HT-29 (cell line): ENCODE measurements around the gene HIRA. TPM values are rescaled to one million over a fixed set of nuclear protein-coding genes. Genes with fewer than 3 reads are reported as not detected.
"Not testable (repeated sequence)": the region's sequence is repeated elsewhere in the genome, so short reads cannot be mapped to it uniquely, and the experiment has no call there.

Source experiments
- DNase-seq: peaks from one replicate; pipeline ENCODE4 v3.0.0-alpha.2; 2015; ENCODE audit warnings: low spot score
- total RNA-seq: library from RNA; depleted of rRNA; stranded (reverse); fragments of >200 nt; shearing (Covaris generic); gene quantifications from 2 replicates; pipeline ENCODE4 v1.2.3, GENCODE V29; 2014

The HIRA gene
- total RNA-seq, 1 experiment from 2014 or later = 65.1 TPM

GRCh38 chr22:19330205-19330604 is 101.3 kb downstream of the HIRA start:
- DNase-seq = not testable (repeated sequence)

GRCh38 chr22:19329454-19329853 is 102.1 kb downstream of the HIRA start:
- DNase-seq = no peak

DNA sequence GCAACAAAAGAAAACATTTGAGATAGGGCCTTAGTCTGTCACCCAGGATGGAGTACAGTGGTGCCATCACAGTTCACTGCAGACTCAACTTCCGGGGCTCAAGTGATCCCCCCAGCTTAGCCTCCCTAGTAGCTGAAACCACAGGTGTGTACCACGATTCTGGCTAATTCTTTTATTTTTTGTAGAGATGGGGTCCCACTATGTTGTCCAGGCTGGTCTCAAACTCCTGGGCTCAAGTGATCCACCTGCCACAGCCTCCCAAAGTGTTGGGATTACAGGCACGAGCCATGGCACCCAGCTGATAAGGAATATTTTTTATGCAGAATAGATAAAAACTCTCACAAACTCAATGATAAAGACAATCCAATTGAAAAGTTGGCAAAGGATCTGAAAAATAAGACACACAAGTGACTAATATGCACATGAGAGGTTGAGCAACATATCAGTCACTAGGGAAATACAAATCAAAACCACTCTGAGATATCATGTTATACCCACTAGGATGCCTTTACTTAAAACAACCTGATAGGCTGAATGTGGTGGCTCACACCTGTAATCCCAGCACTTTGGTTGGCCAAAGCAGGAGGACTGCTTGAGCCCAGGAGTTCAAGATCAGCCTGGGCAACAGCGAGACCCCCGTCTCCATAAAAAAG is 106.1 kb downstream of the HIRA start:
- DNase-seq = no peak

DNA sequence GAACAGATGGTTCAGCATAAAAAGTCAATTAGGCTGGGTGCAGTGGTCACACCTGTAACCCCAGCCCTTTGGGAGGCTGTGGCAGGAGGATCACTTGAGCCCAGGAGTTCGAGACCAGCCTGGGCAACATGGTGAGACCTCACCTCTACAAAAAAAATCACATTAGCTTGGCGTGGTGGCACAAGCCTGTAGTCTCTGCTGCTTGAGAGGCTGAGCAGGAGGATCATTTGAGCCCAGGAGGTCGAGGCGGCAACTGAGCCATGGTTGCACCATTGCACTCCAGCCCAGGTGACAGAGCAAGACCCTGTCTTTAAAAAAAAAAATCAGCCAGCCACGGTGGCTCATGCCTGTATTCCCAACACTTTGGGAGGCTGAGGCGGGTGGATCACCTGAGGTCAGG is 108.1 kb downstream of the HIRA start:
- not testable (repeated sequence) for DNase-seq

GRCh38 chr22:19321757-19322156 is 109.8 kb downstream of the HIRA start:
- no peak for DNase-seq

GRCh38 chr22:19320136-19320535 is 111.4 kb downstream of the HIRA start:
- DNase-seq = not testable (repeated sequence)

GRCh38 chr22:19319281-19319680 is 112.3 kb downstream of the HIRA start:
- no peak for DNase-seq

DNA sequence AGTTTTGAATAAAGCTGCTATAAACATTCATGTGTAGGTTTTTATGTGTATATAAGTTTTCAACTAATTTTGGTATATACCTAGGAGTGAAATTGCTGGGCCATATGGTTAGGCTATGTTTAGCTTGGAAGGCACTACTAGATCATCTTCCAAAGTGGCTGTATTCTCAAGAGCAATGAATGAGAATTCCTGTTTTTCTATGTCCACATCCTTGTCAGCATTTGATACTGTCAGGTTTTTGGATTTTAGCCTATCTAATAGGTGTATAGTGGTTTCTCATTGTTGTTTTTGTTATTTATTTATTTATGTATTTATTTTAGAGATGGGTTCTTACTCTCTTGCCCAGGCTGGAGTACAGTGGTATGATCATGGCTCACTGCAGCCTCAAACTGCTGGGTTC is 113.7 kb downstream of the HIRA start:
- no peak for DNase-seq

- DNase-seq = no peak
Measured at GRCh38 chr22:19307872-19308271, 123.7 kb downstream of the HIRA start.

DNA sequence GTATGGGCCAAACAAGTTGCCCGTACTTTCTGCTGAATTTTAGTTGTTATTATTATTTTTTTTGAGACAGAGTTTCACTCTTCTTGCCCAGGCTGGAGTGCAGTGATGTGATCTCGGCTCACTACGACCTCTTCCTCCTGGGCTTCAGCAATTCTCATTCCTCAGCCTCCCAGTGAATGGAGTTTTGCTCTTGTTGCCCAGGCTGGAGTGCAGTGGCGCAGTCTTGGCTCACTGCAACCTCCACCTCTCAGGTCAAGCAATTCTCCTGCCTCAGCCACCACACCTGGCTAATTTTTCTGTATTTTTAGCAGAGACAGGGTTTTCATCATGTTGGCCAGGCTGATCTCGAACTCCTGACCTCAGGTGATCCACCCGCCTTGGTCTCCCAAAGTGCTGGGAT is 125.0 kb downstream of the HIRA start:
- not testable (repeated sequence) for DNase-seq

- DNase-seq = no peak
Measured at GRCh38 chr22:19304547-19304946, 127.0 kb downstream of the HIRA start.

DNA sequence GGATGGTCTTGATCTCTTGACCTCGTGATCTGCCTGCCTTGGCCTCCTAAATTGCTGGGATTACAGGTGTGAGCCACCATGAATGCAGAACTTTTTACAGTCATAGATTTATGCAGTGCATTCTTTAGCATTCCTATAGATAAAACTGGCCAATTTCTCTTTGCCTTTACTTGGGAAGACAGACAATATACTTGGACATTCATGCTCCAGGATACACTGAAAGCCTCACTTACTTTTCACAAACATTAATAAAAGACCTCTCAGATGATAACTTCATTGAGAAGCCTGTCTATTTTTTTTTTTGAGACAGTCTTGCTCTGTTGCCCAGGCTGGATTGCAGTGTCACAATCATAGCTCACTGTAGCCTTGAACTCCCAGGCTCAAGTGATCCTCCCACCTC is 127.7 kb downstream of the HIRA start:
- no peak for DNase-seq

- no peak for DNase-seq
Measured at GRCh38 chr22:19295733-19296132, 135.8 kb downstream of the HIRA start.

DNA sequence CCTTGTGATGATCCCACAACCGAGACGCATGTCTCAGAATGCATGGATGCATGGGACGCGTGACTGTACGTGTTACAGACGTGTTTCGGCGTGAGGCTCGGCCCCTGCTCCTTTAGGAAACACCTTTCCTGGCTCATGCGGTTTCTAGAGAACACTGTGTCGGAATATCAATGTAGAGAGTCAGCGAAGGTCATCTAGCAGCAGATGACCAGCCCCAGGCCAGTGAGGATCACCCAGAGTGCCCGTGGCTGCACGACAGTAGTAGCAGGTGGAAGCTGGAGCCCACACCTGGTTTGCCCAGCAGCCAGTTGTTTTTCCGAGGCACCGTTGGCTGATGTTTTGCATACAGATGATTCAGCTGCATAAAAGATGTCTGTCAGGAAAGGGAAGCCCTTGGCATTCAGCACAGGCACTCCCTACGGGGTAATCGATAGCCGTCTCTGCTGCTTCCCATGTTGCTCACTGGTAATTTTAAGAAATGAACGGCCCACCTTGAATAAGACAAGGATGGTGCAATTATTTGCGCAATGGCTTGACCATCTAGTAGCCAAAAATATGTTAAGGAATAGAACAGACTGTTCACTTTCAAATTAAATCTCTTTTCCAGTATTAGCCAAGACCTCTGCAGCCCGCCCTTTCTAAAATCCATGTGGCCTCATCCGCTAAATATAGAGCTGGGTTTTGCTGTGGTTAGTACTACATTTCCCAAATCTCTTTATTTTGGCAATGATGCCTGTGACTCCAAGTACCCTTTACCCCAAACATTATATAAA is 138.9 kb downstream of the HIRA start:
- DNase-seq = no peak

- DNase-seq = no peak
Measured at GRCh38 chr22:19291580-19292457, 139.7 kb downstream of the HIRA start, which contains the start of gene CLTCL1. CLTCL1 (minus strand) TSS chr22:19291719; CDS start chr22:19291641, 78 bp downstream.

GRCh38 chr22:19291218-19291579 is 140.3 kb downstream of the HIRA start:
- DNase-seq = no peak

GRCh38 chr22:19290400-19291217 is 140.9 kb downstream of the HIRA start:
- no peak for DNase-seq

DNA sequence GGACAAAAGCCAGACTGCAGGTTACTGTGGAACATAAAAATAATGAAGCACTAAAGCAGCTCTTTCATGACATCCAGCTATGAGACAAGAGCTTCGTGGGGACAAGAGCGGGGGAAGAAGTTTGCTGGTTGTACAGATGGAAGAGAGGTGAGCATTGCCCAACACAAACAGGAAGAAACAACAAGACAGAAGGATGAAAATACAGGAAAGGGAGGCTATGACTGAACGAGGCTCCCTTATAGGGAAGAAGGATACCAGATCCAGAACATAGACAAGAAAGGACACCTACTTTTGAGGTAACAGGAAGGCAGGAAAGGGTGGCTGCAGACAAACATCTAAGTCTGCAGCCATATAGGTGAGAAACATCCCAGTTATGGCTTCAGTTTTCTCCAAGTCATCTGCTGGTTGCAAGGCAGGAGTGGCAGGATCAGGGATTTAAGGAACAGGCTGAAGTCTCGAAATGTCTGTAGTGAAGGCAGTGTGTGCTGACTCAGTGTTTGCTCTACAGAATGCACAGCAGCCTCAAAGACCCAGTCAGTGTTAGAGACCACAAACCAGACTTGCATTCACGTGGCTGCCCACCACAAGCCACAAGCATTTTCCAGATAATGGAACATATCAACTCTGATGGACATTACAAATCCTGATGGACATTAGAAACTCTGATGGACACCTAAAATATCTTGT is 141.9 kb downstream of the HIRA start:
- no peak for DNase-seq

DNA sequence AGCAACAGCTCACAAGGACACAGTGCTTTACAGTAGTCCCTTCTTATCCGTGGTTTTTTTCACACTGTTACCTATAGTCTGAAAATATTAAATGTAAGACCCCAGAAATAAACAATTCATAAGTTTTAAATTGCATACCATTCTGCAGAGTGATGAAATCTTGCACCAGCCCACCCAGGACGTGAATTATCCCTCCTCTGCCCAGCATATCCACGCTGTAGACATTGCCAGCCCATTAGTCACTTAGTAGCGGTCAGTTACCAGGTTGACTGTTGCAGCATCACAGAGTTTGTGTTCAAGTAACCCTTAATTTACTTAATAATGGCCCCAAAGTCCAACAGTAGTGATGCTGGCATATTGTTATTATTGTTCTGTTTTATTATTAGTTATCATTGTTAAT is 143.6 kb downstream of the HIRA start:
- DNase-seq = no peak

- no peak for DNase-seq
Measured at GRCh38 chr22:19287076-19287707, 144.3 kb downstream of the HIRA start.
